RWPE1 (cell line): ENCODE results near the gene UVRAG.
"Not testable (repeated sequence)": the region's sequence is repeated elsewhere in the genome, so short reads cannot be mapped to it uniquely, and the experiment has no call there.

Source experiments
- CTCF ChIA-PET: fragments of 350-600 bp; sonication (Branson Sonifier 250); formaldehyde crosslinking; extraction: SDS; loops from one replicate; lab custom pipeline; 2021; lab: Yijun Ruan, JAX
- POLR2A ChIA-PET: fragments of 400-600 bp; formaldehyde crosslinking; extraction: SDS; loops from one replicate; lab custom pipeline; 2020; ENCODE audit warnings: antibody characterized with exemption; ENCODE audit not compliant: low non-redundant PET; lab: Yijun Ruan, JAX
- DNase-seq: peaks from one replicate; pipeline ENCODE4 v3.0.0; 2012; ENCODE audit warnings: low spot score
- H3K27ac ChIP-seq: fragments of 450-650 bp; 2 replicates; pipeline ENCODE4 v1.5.1; 2017
- CTCF ChIP-seq: fragments of 450-650 bp; conservative IDR thresholded peaks from 2 replicates; pipeline ENCODE4 v1.5.1; 2017; ENCODE audit warnings: low read depth, mild to moderate bottlenecking

UVRAG gene

DNA sequence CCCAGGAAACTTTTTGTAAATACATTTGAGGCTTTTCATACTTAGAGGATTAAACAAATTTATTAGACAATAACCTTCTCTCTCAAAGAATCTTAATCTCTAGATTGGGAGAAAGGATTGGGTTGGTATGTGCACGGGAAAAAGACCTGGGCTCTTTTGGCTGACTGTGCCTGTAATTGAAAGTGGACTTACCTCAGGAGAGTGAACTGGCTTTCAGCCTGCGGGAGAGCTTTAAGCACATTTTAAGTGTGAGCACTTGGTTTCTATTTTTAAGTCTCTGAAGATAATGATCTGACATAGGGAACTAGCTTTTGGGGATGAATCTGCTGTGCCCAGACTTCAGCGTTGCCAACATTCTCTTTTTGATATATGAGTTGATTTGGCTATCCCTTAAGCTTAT, 35.8 kb downstream of the UVRAG start:
- H3K27ac ChIP-seq = no peak overlapping the region
- no peak for DNase-seq
- TF ChIP-seq CTCF = no peak
- POLR2A ChIA-PET = no interaction called here
- CTCF ChIA-PET = interaction anchor here (1.0 kb wide), 1 partner anchor 145 kb away, joined by 7 read pairs; no protein-coding TSS in a partner anchor

DNA sequence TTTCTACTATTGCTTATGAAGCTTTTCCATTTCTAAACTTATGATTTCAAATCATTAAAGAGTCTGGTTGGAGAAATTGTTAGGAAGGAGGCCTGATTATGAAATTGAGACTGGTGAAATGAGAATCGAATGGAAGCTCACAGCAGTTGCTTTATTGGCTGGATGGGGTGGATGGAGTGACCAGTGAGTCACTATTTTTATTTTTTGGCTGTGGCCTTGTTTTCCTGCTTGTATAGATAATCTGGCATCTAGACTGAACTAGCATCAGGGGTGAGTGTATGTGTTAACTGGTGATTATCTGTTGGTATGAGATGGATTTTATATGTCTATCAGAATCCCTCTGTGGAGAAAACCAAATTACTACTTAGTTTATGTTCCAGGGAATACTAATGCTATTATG, 36.2 kb downstream of the UVRAG start:
- CTCF ChIA-PET = interaction anchor here (1.0 kb wide), 1 partner anchor 145 kb away, joined by 7 read pairs; no protein-coding TSS in a partner anchor
- POLR2A ChIA-PET = no interaction called here
- no peak overlapping the region for H3K27ac ChIP-seq
- TF ChIP-seq CTCF = no peak
- no peak for DNase-seq

GRCh38 chr11:75852406-75853017, 37.5 kb downstream of the UVRAG start:
- no peak overlapping the region for H3K27ac ChIP-seq
- CTCF ChIA-PET = no interaction called here
- no peak for TF ChIP-seq CTCF
- DNase-seq = no peak
- POLR2A ChIA-PET = no interaction called here

DNA sequence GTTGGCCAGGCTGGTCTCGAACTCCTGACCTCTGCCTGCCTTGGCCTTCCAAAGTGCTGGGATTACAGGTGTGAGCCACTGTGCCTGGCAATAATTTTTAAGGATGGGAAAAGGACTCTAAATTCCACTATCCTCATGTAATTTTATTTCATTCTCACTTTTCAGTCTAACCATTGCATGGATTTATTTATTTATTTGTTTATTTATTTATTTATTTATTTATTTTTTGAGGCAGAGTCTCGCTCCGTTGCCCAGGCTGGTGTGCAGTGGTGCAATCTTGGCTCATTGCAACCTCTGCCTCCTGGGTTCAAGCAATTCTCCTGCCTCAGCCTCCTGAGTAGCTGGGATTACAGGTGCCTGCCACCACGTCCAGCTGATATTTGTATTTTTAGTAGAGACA, 38.6 kb downstream of the UVRAG start:
- DNase-seq, CTCF ChIA-PET: not testable (repeated sequence)
- POLR2A ChIA-PET = interaction anchor here (0.7 kb wide), 1 partner anchor 470 kb away, joined by 3 read pairs; no protein-coding TSS in a partner anchor

GRCh38 chr11:75853971-75854370, 39.0 kb downstream of the UVRAG start:
- DNase-seq = peak; percentile 73
- POLR2A ChIA-PET = interaction anchor here (0.7 kb wide), 1 partner anchor 470 kb away, joined by 3 read pairs; no protein-coding TSS in a partner anchor
- no peak for TF ChIP-seq CTCF
- CTCF ChIA-PET = no interaction called here
- H3K27ac ChIP-seq = no peak overlapping the region

More for the DNA sequence above, 38.6 kb downstream of the UVRAG start:
- H3K27ac ChIP-seq = not testable (repeated sequence)

GRCh38 chr11:75855206-75855605, 40.2 kb downstream of the UVRAG start:
- no peak for TF ChIP-seq CTCF
- CTCF ChIA-PET = interaction anchor here (0.5 kb wide), 1 partner anchor 919 kb away, joined by 3 read pairs; no protein-coding TSS in a partner anchor
- no peak for DNase-seq
- no peak overlapping the region for H3K27ac ChIP-seq
- POLR2A ChIA-PET = no interaction called here

DNA sequence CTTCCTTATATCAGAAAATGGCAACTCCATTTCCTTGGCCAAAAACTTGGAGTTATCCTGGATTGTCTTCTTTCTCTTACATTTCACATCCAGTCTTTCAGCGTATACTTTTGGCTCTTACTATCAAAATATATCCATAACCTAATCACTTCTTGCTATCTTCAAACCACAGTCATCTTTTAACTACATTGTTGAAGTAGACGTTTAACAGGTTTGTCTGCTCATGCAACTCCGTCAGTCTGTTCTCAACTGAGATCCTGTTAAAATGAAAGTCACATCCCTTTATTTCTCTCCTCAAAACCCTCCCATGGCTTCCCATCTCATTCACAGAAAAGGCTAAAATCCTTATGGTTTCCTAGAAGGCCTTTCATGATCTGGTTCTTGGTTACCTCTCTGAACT, 41.9 kb downstream of the UVRAG start:
- ChIA-PET CTCF (interaction anchor here (0.7 to 1.0 kb wide), 2 partner anchors 26 to 151 kb away, joined by 3 to 5 read pairs; no protein-coding TSS in a partner anchor), POLR2A (no interaction called here)
- no peak for DNase-seq
- no peak overlapping the region for H3K27ac ChIP-seq
- TF ChIP-seq CTCF = no peak
